Activated CD8-positive, alpha-beta memory T cell treated with anti-CD3 and anti-CD28 coated beads, Interleukin-2, amount 50 U/mL, for 4 hours (primary cell): Measurements from ENCODE around the gene KCNK4.
"Not testable (repeated sequence)": the region's sequence is repeated elsewhere in the genome, so short reads cannot be mapped to it uniquely, and the experiment has no call there.

ENCODE experiments used
- DNase-seq: peaks from one replicate; pipeline ENCODE4 v3.0.0-alpha.2; 2020

KCNK4 gene

DNA sequence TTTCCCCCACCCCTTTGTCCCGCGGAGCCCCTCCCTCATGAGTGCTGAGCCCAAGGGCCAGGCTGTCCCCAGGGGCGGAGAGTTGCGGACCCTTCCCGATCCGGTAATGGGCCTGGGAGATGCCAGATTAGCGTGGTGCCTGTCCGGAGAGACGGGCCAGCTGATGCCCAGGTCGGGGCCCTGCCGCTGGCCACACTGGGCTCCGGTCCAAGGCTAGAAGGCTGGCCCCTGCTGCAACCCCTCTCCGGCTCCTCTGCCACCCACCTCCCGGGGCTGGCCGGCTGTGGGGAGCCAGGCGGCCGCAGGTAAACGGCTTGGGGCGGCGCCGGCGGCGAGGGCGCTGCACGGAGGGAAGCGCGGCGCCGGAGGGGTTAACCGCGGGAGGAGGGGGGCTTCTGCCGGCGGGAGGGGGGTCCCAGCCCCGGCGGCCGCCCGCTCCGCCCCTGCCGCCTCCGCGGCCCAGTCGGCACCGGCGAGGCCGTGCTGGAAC lies at the start of gene KCNK4:
KCNK4 (plus strand) TSS at position 41 of the 490 bp plus-strand sequence. CDS start 1,717 bp downstream, outside the sequence.
- no peak for DNase-seq

DNA sequence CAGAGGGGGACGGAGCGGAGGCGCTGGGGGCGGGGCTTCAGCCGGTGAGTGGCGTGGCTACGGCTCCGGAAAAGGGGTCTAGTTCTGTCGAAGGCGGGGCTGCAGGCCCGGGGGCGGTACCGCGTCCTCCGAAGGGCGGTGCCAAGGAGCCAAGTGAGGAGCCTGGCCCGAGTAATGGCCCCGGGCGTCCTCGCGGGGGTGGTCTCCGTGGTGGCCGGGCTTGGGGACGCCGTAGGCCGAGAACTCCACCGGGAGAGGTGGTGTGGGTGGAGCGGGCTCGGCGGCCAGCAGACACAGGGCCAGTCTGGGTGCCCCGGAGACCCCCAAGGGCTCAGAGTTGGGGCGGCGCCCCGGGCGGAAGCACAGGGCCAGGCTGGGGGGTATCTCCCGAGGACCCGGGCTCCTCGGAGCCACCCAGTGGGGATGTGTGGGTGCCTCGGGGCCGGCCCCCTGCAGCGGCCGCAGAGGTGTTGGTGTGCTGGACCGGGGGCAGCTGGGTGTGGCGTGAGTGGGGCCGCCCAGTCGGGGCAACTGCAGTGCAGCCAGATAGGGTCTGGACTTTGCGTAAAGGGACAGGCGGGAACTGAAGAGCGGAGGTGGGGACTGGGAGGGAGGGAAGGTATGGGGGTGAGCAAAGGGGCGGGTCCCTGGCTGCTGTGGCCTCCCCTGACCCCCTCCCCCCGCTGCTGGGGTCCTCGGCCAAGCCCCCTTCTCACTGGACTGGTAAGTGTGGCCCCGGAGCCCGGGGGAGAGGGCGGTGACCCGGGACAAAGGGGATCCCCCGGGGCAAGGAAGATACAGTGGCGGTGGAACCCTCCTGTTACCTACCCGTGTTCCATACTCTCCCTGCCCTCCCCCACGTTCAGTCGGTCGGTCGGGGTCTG lies 49.4 kb upstream of the KCNK4 start:
- DNase-seq: peak; percentile 100

DNA sequence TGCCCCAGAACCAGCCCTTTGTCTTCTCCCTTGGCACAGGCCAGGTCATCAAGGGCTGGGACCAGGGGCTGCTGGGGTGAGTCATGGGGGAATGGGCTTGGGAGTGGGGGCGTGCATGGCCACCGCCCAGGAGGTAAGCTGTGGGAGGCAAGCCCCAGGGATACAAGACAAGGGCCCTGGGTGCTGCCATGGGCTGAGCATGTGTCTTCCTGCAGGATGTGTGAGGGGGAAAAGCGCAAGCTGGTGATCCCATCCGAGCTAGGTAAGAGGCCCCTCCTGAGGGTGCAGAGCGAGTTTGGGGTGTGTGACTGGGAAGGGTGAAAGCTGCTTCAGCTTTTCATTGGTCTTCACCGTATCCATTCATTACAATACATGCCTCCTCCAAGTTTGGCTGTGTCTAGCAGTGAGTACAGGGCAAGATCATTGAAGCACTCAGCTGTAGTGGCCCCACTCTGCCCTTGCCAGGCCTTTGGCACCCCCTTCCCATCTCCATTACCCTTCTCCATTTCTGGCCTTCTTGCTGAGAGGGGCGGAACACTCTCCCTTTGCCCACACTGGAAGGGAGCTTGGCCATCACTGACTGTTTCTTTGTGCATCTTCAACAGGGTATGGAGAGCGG lies 47.8 kb upstream of the KCNK4 start:
- DNase-seq: no peak

DNA sequence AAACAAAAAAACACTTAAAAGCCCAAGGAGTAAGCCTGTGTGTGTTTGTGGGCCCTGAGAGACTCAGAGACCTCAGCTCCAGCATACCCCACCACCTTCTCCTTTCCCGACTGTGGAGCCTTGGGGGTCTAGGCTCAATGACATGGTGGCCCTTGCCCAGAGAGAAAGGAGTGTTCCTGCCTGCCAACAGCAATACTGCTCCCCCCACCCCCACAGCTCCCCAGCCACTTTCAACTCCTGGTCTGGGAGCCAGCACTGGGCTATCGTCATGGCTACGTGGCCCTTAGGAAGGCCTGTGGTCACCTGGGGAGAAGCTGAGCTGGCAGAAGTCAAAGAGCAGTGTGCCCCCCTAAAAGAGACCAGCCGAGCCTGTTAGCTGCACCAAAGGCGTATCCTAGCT lies 47.0 kb upstream of the KCNK4 start:
- no peak for DNase-seq

DNA sequence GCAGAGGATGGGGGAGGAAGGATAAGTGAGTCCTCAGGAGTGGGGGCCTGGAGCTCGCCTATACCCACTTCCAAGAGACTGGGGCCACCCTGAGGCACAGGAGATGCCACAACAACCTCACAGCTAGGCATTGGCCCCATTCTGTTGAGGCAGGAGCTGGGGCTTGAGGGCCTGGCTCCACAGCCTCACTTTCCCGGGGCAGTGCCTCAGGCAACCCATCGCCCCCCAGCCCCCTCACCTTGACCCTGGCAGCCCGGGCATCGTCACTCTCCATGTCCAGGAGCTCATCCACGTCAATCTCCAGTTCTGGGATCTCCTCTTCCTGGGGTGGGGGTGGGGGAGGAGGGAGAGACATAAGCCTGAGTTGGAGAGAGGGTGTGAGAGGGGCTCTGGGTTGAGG lies 46.1 kb upstream of the KCNK4 start:
- no peak for DNase-seq

DNA sequence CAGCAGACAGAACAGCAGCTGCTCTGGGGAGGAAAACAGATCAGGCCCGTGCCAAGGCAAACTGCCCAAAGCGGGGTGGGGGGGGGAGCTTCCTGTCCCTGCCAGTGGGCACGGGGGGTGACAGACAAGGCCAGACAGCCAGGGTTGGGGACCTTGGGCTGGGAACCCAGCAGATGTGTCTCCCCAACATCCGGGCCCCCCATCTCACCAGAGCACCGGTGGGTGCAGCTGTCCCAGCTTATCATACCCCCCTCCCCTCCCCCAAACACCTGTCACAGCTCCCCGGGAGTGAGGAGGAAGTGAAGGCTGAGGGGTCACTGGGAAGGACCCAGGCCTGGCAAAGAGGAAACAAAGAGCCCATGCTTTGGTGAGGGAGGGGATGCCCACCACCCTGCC lies 45.7 kb upstream of the KCNK4 start:
- peak; percentile 56 for DNase-seq

DNA sequence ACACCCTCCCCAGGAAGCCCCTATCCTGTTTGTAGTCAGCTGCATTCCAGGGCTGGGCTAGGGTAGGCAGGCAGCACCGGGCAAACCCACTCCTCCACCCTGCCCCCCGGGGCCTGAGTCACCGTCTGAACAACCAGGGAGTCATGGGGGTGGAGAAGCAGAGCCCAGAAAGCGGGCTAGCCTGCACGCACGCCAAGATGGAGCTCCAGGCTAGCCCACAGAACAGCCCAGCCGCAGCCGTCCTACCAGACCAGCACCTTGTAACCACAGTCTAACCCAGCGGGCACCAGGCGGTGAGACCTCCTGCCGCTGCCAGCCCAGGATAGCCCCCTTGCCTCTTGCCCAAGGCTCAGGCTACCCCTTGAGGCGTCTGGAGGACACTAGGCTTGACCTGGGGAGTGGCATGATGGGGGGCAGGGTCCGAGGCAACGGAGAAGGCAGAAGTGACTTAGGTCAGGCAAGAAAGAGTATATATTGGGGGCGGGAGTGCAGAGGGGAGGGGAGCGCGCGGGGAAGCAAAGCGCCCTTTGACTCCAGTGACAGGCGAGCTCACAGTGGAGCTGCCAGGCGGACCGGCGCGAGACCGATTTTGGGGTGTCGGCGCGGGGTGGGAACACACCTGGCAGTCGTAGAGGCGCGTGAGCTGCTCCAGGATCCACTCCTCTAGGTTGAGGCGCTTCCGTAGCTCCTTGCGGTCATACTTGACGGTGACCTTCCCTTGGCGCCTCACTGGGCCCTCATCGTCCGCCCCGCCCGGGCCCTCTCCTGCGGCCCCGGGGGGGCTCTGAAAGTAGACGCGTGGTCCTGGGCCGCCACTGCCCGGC lies 45.1 kb upstream of the KCNK4 start:
- DNase-seq: peak; percentile 87

DNA sequence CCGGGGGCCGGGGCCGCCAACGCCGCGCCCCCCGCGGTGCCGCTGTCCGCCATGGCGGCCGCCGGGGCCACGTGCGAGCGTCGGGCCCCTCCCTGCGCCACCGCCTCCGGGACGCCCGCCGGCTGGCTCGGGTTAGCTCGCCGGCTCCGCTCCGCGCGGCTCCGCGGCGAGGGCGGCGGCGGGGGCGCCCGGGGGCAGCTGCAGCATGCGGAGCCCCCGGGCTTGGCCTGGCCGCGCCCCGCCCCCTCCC lies 44.6 kb upstream of the KCNK4 start:
- DNase-seq: not testable (repeated sequence)

DNA sequence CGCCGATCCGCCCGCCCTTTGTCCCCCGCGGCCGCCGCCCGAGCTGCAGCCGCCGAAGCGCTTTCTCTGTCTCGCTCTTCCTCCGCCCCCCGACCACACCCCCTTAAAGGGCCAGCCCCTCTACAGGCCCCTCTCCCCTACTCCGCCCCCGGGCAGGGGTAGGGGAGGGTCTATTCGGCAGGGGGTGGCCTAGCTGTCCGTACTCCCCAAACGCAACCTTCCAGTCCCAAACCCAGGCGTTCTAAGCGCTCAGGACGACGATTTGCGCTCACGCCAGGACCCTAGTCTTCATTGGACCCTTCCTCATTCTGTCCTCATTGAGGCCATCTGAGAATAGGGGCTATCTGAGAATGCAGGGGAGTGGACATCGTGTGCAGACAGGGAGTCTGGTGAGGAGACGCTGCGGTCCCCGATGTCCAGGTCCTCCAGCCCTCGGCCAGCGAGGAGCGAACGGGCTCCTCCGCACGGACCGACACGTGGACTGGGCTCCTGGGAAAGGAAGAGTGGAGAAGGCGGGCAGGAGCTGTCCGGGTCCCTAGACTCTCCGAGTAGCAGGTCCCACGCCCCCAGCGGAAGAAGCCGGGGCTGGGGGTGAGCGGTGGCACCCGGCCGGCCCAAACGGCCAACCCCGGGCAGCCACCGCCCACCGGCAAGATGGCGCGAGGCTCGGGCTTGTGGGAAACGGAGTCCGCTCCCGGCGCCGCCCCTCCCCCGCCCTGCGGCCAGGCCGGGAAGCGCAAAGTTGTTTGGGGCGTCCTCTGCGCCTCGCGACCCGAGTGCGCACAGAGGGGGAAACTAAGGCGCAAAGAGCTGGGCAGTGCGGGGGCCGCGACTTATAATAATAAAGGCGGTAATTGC lies 44.0 kb upstream of the KCNK4 start, which contains the start of gene PPP1R14B:
PPP1R14B (minus strand) TSS at position 73 of the 858 bp plus-strand sequence. CDS start 270 bp downstream, outside the sequence.
- peak; percentile 82 for DNase-seq

DNA sequence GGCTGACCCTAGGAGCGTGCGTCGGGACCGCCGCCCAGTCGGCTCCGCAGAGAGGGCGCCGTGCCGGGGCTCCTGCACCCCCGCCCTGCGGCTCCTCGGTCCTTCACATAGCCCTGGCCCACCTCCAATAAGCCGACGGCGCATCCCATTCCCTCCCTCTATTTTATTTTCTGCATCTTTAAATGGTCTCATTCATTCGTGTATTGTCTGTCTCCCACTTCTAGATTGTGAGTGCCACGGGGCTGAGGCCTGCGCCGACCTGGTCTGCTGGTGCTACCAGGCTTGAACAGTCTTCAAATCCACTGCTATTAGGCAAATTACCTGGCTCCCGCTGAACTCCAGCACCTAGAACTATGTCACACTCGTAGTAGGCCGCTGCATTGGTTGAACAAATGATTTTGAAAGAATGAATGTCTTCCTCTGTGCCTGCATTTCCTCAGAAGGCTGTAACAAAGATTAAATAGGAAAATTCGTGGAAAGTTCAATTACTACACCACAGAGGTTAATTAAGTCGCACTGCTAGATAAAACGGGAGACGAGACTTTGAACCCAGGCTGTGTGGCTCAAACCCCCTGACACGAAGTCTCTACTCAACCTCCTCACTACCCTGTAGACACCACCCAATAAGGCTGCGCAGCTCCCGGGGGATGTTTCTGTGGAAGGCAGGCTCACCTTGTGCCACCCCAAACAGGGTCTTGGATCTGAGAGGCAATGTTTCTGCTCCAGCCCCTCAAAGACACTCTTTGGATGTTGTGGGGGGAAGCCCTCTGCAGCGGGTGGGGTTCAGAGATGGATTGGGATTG lies 43.2 kb upstream of the KCNK4 start:
- no peak for DNase-seq

DNA sequence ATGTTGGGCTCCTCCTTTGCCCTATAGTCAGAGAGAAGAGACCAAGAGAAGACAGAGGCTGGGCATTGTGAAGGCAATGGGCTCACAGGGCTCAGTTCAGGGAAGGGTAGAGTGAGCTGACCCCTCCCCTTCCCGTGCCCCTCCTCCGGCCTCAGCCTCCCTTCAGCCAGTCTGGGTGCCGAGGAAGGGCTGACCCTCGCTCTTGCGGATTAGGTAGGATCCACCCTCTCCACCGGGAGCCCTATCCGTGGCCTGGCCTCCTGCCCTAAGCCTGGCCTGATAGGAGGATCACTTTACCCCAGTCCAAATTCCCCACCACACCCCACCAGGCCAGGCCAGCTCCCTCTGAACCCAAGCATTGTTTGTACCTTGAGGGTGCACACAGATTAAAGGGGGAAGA lies 42.5 kb upstream of the KCNK4 start:
- DNase-seq: no peak

DNA sequence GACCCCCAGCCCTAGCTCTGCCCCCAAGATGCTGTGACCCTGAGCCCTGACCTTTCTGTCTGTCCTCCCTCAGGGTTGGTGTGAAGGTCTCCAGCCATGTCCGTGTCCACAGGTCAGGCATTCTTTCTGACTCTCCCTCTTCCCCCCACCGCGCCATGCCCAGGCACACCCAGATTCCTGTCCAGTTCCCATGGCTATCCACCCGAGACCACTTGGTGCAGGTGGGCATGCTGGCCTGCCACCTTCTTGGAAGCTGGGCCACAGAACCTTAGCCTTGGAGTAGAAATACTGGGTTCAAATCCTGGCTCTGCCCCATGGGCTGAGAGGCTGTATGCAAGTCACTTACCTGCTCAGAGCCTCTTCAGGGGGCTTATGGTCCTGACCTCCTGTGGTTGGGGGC lies 42.1 kb upstream of the KCNK4 start:
- DNase-seq: no peak

DNA sequence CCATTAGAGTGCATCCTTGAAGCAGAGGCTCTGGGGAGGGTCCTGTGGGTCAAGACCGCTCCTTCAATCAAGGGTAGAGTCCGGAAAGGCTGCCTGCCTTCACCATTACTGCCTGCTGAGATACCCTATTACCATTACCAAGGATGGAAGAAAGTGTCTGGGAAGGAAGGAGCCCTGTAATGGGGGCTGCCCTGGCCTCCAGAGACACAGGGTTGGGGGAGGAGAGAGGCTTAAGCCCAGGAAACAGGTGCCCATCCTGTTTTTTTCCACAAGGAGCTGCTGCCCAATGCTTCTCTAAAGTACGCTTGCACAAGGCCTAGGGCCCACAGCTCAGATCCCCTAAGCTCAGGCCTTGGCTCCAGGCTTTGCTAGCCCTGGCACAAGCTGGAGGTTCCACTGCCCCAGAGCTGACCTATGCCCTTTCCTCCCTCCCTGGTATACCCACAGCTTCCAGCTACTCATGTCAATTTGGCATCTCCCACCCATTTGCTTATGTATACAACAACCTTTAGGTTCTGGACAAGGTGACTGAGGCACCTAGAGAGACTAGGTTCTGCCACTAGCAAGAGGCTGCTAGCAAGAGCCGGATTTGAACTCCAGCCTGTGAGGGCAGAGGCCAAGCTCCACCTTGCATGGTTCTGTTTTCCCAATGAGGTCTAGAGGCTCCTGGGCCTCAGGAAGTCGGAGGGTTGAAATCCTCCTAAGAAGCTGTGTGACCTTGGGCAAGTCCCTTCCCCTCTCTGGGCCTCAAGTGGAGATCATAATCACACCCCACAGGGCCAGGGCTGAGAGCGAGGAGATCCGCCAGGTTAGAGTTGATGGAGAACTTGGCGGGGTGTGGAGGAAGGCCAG lies 41.3 kb upstream of the KCNK4 start:
- DNase-seq: no peak

DNA sequence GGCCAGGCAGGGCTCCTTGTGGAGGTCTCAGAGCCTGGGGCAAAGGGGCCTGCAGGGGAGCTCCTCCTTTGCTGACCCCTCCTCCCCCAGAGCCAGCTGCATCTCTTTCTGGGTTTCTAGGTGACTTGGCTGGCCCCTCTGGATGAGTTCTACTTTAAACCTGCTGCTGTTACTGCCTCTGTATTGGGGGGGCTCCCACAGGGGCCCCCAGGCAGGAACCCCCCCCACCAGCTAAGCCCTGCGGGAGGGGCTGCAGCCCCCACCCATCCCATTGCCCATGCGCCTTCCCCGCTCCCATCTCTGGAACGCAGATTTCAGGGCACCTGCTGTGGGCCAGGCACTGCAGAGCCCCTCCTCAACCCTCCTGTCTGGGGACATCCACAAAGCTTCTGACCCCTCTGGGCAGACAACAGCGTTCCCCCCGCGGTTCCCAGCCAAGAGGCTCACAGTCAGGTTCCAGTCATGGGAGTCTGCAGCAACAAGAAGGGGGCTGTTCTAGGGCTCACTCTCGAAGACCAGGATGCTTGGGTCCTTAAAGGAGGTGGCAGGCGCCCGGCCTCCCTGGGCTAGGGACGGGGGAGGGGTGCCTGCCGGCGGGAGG lies 40.6 kb upstream of the KCNK4 start:
- no peak for DNase-seq

DNA sequence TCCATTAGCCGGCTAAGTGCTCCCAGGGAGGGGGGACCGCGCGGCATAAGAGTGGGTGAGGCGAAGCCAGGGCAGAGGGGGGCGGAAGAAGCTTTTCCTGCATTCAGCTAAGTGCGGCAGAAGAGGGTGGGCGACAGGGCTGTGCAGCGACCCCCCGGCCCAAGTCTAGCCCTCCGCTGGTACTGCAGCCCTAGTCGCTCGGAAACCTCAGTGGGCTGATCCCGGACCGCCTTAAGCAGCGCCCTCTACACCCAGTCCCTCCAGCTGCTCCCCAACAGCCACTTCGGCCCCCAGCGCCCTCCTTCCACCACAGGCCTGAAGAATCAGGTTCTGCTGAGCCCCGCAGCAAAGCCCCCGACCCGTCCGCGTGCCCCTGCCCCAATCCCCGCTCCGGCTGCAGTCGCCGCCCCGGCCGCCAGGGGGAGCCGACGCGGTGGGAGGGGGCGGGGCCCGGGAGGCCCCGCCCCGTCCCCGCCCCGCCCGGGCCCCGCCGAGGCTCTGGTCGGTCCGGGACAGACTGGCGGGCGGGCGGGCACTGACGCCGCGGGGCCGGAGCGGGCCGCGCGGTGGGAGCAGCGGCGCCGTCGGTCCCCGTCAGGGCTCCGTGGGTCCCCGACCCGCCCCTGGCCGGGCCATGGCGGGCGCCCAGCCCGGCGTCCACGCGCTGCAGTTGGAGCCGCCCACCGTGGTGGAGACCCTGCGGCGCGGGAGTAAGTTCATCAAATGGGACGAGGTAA lies 39.9 kb upstream of the KCNK4 start, which contains the start of gene PLCB3:
PLCB3 (plus strand) TSS at position 515 of the 737 bp plus-strand sequence; CDS start at position 635, 120 bp downstream.
- peak; percentile 65 for DNase-seq

DNA sequence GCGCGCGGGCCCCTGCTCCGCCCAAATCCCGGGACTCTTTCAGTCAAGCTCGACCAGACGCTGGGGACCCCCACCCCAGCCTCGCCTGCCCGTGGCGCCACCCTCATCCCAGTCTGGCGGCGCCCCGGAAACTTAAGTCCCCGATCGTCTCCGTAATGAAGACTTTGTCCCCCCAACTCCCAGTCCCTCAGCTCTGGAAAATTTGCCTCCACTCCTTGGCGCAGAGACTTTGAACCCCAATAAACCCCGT lies 39.4 kb upstream of the KCNK4 start:
- DNase-seq: no peak

DNA sequence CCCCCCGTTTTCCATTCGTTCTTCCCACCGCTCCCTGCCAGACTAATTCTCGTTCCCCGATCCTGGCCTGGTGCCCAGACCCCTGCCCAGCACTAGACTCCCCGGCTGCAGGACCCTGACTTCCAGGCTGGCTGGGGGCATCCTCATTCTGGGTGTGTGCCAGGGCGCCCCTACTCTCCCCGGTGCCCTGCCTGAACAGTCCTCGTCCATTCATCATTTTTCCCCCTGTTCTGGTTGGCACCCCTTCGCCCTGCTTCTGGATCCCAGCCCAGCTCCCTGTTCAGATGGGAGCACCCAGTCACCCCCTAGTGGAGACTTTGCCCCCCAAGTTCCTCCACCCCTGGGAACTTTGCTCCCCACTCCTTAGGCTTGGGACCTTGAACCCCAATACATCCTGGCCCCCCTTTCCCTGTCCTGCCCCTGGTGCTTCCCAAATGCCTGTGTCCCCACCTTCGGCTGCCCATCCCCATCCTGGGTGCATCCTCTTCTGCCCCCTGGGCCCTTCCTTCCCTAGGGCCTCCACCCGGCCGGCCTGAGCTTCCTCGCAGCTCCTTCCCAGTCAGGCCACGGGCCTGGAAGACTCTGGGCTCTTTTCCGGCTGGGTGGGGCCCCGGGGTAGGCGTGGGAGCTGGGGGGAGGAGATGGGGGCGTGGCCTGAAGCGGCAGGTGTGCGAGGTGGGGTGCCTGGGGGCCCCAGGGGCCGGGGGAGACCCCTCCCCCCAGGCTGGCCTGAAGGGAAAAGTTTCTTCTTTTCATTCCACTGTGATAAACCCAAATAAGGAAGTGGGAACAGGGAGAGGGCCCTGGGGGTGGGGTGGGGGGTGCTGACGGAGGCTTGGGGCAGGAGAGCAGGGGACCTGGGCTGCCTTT lies 38.9 kb upstream of the KCNK4 start:
- DNase-seq: no peak

DNA sequence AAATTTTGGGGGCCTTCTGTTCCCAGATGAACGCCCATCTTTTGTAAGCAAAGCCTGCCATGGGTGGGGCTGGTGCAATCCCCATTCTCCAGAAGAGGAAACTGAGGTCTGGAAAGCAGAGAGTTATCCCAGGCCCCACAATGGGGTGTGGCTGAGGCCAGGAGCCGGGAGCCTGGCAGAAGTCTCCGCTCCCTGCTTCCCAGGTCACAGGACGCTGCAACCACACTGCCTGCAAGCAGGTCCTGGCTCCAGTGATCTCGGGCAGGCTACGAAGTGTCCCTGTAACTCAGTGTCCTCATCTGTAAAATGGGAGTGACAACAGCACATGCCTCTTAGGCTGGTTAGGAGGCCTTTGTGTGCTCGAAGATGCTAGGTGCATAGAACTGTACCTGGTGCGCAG lies 38.1 kb upstream of the KCNK4 start:
- DNase-seq: no peak

DNA sequence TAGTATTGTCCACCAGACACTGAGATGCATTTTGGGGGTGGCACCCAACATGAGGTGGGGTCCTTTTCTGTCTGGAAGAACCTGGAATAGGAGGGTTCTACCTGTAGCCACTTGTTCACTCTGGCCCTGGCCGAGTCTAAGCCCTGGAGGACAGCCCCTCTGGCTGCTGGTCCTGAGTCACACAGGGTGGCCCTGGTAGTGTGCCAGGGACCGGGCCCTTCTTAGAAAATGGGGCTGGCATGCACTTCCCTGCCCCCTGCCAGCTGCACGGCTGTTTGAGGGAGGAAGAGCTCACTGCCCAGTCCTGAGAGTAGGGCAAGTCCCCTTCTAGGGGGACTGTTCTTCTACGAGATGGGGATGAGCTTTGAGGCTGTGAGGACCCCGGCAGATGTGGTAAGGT lies 37.6 kb upstream of the KCNK4 start:
- no peak for DNase-seq
